Keratinocyte (primary cell): ENCODE measurements around the gene SHQ1. TPM values are rescaled to one million over a fixed set of nuclear protein-coding genes. Genes with fewer than 3 reads are reported as not detected.
A peak's percentile ranks its signal among the peaks of the same experiment; 100 is the strongest.

Experiments used
- DNase-seq: peaks from one replicate; pipeline ENCODE4 v3.0.0-alpha.2; 2011; ENCODE audit warnings: low read depth, missing footprints, low spot score
- FAIRE-seq: peaks from 2 replicates; lab custom pipeline; 2011; peaks lifted over from hg19 to GRCh38; lab: Jason Lieb, UNC
- H2AFZ ChIP-seq: 2 replicates; pipeline ENCODE4 v1.6.0; 2012; ENCODE audit warnings: low read length, control low read depth, inconsistent platforms; ENCODE audit not compliant: control insufficient read depth
- H3K27ac ChIP-seq: 2 replicates; pipeline ENCODE4 v1.5.1; 2011; ENCODE audit warnings: low read length; ENCODE audit not compliant: control insufficient read depth, insufficient read depth
- H3K27me3 ChIP-seq: 3 replicates; pipeline ENCODE4 v1.6.0; 2011; ENCODE audit warnings: low read length; ENCODE audit not compliant: control insufficient read depth, insufficient read depth; ENCODE audit errors: extremely low read depth
- H3K36me3 ChIP-seq, 2 experiments: 2 replicates in 1 of 2; 3 replicates in 1 of 2; pipeline ENCODE4 v1.5.1; 2011; ENCODE audit warnings: low read length in 2 of 2, mild to moderate bottlenecking in 1 of 2; ENCODE audit not compliant: control insufficient read depth in 2 of 2, insufficient read depth in 2 of 2; ENCODE audit errors: extremely low read depth in 1 of 2
- H3K4me1 ChIP-seq: 3 replicates; pipeline ENCODE4 v1.5.1; 2011; ENCODE audit warnings: low read length; ENCODE audit not compliant: control insufficient read depth, insufficient read depth; ENCODE audit errors: extremely low read depth
- H3K4me2 ChIP-seq: 3 replicates; pipeline ENCODE4 v1.6.0; 2011; ENCODE audit warnings: low read depth, low read length; ENCODE audit not compliant: control insufficient read depth, insufficient read depth; ENCODE audit errors: extremely low read depth
- H3K4me3 ChIP-seq, 3 experiments: fragments of 200-600 bp in 1 of 3; sonication (generic) in 1 of 3; 2 replicates in 2 of 3; 3 replicates in 1 of 3; pipeline ENCODE4 v1.5.1; 2011 to 2016; ENCODE audit warnings: low read length in 3 of 3, mild to moderate bottlenecking in 3 of 3, control low read depth in 2 of 3, inconsistent platforms in 1 of 3, low read depth in 1 of 3, mixed read lengths in 1 of 3, mixed run types in 1 of 3, moderate library complexity in 1 of 3; ENCODE audit not compliant: control insufficient read depth in 2 of 3, insufficient read depth in 2 of 3; ENCODE audit errors: extremely low read depth in 1 of 3
- H3K79me2 ChIP-seq: 2 replicates; pipeline ENCODE4 v1.6.0; 2012; ENCODE audit warnings: low read length; ENCODE audit not compliant: control insufficient read depth, insufficient read depth
- H3K9ac ChIP-seq: 3 replicates; pipeline ENCODE4 v1.6.0; 2011; ENCODE audit warnings: low read length; ENCODE audit not compliant: control insufficient read depth, insufficient read depth; ENCODE audit errors: extremely low read depth
- H3K9me1 ChIP-seq: 3 replicates; pipeline ENCODE4 v1.6.0; 2011; ENCODE audit warnings: low read length; ENCODE audit not compliant: control insufficient read depth, insufficient read depth; ENCODE audit errors: extremely low read depth
- H3K9me3 ChIP-seq: 2 replicates; pipeline ENCODE4 v1.5.1; 2012; ENCODE audit warnings: low read depth, low read length; ENCODE audit not compliant: control insufficient read depth
- H4K20me1 ChIP-seq: 3 replicates; pipeline ENCODE4 v1.6.0; 2011; ENCODE audit warnings: low read length; ENCODE audit not compliant: control insufficient read depth, insufficient read depth; ENCODE audit errors: extremely low read depth
- CTCF ChIP-seq, 3 experiments: IDR thresholded peaks in 1 of 3; conservative IDR thresholded peaks in 1 of 3; optimal IDR thresholded peaks in 1 of 3; 2 replicates in 2 of 3; 3 replicates in 1 of 3; pipeline versions ENCODE3 to v1.5.1; 2011; ENCODE audit warnings: low read length in 3 of 3, mild to moderate bottlenecking in 3 of 3, moderate library complexity in 2 of 3, control low read depth in 1 of 3, inconsistent platforms in 1 of 3; ENCODE audit not compliant: insufficient read depth in 2 of 3; ENCODE audit errors: extremely low read depth in 1 of 3
- EZH2 ChIP-seq: IDR thresholded peaks from one replicate; pipeline ENCODE4 v1.6.1; 2012; ENCODE audit warnings: inconsistent platforms, mild to moderate bottlenecking, low read length, moderate library complexity
- dilution Hi-C: fragments of 300-500 bp; cut with MboI; formaldehyde crosslinking; loops from one replicate; pipeline ENCODE4 v1.7.0; 2020; ENCODE audit warnings: low sequenced_read_pairs; ENCODE audit not compliant: extremely low pct_ligation_motif_present
- polyA plus RNA-seq, 5 experiments: library from polyadenylated mRNA; depleted of rRNA in 3 of 5; stranded (reverse) in 3 of 5; stranded (forward) in 1 of 5; unstranded in 1 of 5; fragments of >200 nt; gene quantifications; 1 replicate in 1 of 5; 2 replicates in 3 of 5; 3 replicates in 1 of 5; pipeline versions ENCODE4 v1.2.1 to v1.2.3, GENCODE V29; 2011 to 2012; ENCODE audit warnings: missing spikeins in 2 of 5, low read depth in 1 of 5, low replicate concordance in 1 of 5

The SHQ1 gene
- polyA plus RNA-seq, 1 donor (not counting 4 experiments of a cell fraction or from before 2014, with no cell fraction given): 17.7 TPM

- H3K4me3 ChIP-seq: no peak overlapping the region
- TF ChIP-seq CTCF (optimal IDR thresholded peaks at IDR 0.05 in 1 of 3, IDR thresholded peaks at IDR 0.05 in 1 of 3, conservative IDR thresholded peaks at IDR 0.05 in 1 of 3; ENCODE audit: extremely low read depth in 1 of 3, insufficient read depth in 2 of 3, low read length in 3 of 3) (no peak), EZH2 (no peak)
- H3K9me1 ChIP-seq: no peaks in the 10 kb centered on the region
- no peak overlapping the region for H3K4me2 ChIP-seq
- no peaks in the 10 kb centered on the region for H3K9me3 ChIP-seq
- no peaks in the 10 kb centered on the region for H4K20me1 ChIP-seq
- H3K79me2 ChIP-seq: no peaks in the 10 kb centered on the region
- peaks cover 20% of the 10 kb centered on the region for H3K4me1 ChIP-seq
- FAIRE-seq (peak; percentile 74), DNase-seq (peak; percentile 52)
- H3K27me3 ChIP-seq: no peaks in the 10 kb centered on the region
- no peaks in the 10 kb centered on the region for H3K36me3 ChIP-seq
- dilution Hi-C loops: no loop called here
- H2AFZ ChIP-seq: no peak overlapping the region
- H3K27ac ChIP-seq: no peak overlapping the region
- H3K9ac ChIP-seq: no peak overlapping the region
These were observed 124.2 kb downstream of the SHQ1 start for GRCh38 chr3:72724070-72724469.

- Histone ChIP-seq H4K20me1 (no peaks in the 10 kb centered on the region), H2AFZ (no peak overlapping the region), H3K27me3 (no peaks in the 10 kb centered on the region), H3K4me1 (peaks cover 12% of the 10 kb centered on the region), H3K9ac (no peak overlapping the region), H3K27ac (no peak overlapping the region), H3K9me1 (no peaks in the 10 kb centered on the region), H3K9me3 (no peaks in the 10 kb centered on the region), H3K4me2 (no peak overlapping the region), H3K4me3 (no peak overlapping the region), H3K36me3 (no peaks in the 10 kb centered on the region), H3K79me2 (no peaks in the 10 kb centered on the region)
- TF ChIP-seq CTCF (optimal IDR thresholded peaks at IDR 0.05 in 1 of 3, IDR thresholded peaks at IDR 0.05 in 1 of 3, conservative IDR thresholded peaks at IDR 0.05 in 1 of 3; ENCODE audit: extremely low read depth in 1 of 3, insufficient read depth in 2 of 3, low read length in 3 of 3): no peak
- TF ChIP-seq EZH2: no peak
- dilution Hi-C loops: no loop called here
- DNase-seq (no peak), FAIRE-seq (peak; percentile 23)
These were observed 125.1 kb downstream of the SHQ1 start for GRCh38 chr3:72722930-72723726.
